Activated naive CD4-positive, alpha-beta T cell treated with anti-CD3 and anti-CD28 coated beads for 36 hours (primary cell): ENCODE measurements around the gene DTNA. TPM values are rescaled to one million over a fixed set of nuclear protein-coding genes. Genes with fewer than 3 reads are reported as not detected.

ENCODE experiments used
- CTCF ChIA-PET: fragments of 350-600 bp; sonication (Branson Sonifier 250); formaldehyde crosslinking; loops from one replicate; lab custom pipeline; 2021; ENCODE audit warnings: antibody characterized with exemption; lab: Charles Lee
- DNase-seq: peaks from one replicate; pipeline ENCODE4 v3.0.0-alpha.2; 2020
- H3K27ac Mint-ChIP-seq: one replicate; pipeline ENCODE4 v1.8.0; 2021; ENCODE audit warnings: mild to moderate bottlenecking, mixed read lengths
- H3K27me3 Mint-ChIP-seq: one replicate; pipeline ENCODE4 v1.8.0; 2021; ENCODE audit warnings: low read depth, mixed read lengths
- H3K36me3 Mint-ChIP-seq: one replicate; pipeline ENCODE4 v1.8.0; 2021; ENCODE audit warnings: low read depth, mixed read lengths
- H3K4me1 Mint-ChIP-seq: one replicate; pipeline ENCODE4 v1.8.0; 2021; ENCODE audit warnings: low read depth, mixed read lengths
- H3K4me3 Mint-ChIP-seq: one replicate; pipeline ENCODE4 v1.8.0; 2021; ENCODE audit warnings: mild to moderate bottlenecking, moderate library complexity, mixed read lengths
- H3K9me3 Mint-ChIP-seq: one replicate; pipeline ENCODE4 v1.8.0; 2021; ENCODE audit warnings: mixed read lengths
- intact Hi-C: fragments of 100-400 bp; cut with micrococcal nuclease; formaldehyde crosslinking; loops from one replicate; pipeline ENCODE4 v1.15.1; 2023
- total RNA-seq, 2 experiments: library from RNA; stranded (reverse); gene quantifications; one replicate each; pipeline ENCODE4 v1.2.3, GENCODE V29; 2021

Gene DTNA
- total RNA-seq, 2 experiments from 2014 or later: 0.27 to 0.43 TPM

DNA sequence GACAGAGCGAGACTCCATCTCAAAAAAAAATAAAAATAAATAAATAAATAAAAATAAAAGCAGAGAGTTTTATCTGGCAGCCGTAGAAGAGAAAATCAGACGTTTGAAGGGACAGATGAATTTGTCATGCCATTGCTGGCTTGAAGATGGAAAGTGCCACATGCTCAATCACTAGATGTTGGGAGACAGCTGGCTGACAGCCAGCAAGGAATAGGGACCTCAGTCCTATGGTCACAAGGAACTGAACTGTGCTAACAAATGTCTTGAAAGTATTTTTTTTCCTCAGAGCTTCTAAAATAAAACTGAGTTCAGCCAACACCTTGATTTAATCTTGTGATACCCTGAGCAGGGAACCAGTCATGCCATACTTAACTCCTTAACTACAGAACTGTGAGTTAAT is 65.4 kb downstream of the DTNA start:
- H3K27me3 Mint-ChIP-seq: peaks cover 12% of the 10 kb centered on the region
- H3K4me3 Mint-ChIP-seq: no peak overlapping the region
- intact Hi-C loops: no loop called here
- peaks cover 4% of the 10 kb centered on the region for H3K4me1 Mint-ChIP-seq
- H3K36me3 Mint-ChIP-seq: no peaks in the 10 kb centered on the region
- no peaks in the 10 kb centered on the region for H3K9me3 Mint-ChIP-seq
- no peak for DNase-seq
- H3K27ac Mint-ChIP-seq: no peak overlapping the region
- CTCF ChIA-PET: no interaction called here

DNA sequence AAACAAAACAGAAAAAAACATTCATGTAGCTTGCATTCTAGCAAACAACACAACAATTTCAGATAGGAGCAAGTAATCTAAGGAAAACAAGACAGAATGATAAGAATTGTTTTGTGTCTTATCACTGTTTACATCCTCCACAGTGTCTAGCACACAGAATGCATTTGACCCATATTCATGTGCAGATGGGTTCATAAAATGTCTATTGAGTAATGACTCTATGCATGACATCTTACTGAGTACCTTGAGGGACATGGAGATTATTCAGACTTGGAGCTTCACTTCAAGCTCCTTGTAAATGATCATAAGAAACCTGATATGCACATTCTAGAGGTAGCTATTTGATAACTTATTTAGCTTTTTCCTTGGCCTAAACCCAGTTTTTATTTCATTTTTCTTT is 69.0 kb downstream of the DTNA start:
- Mint-ChIP-seq H3K27me3 (peaks cover 16% of the 10 kb centered on the region), H3K4me3 (no peak overlapping the region), H3K27ac (no peak overlapping the region), H3K9me3 (no peaks in the 10 kb centered on the region), H3K4me1 (peaks cover 5% of the 10 kb centered on the region), H3K36me3 (no peaks in the 10 kb centered on the region)
- intact Hi-C loops: no loop called here
- CTCF ChIA-PET: interaction anchor here (1.0 to 1.8 kb wide), 2 partner anchors 16 to 117 kb away, joined by 4 to 5 read pairs; no protein-coding TSS in a partner anchor
- DNase-seq: no peak

DNA sequence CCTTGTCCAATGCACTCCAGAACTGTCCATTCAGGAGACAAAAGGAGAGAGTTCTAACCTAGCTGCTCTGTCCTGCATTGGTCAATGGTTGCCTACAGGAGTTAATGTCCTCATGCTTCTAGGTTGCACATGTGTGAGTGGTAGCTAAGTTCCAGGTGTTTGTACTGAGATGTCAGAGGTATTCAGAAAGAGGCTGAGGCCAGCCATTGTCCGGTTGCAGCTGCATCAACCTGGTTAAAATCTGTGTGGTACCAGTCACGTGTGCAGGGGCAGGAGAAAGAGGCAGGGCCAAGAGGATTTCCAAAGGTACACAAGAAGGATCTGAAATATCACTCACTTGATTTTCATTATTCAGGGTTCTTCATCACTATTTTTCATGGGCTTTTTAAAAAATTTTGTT is 70.8 kb downstream of the DTNA start:
- Mint-ChIP-seq H3K27me3 (peaks cover 14% of the 10 kb centered on the region), H3K4me1 (peaks cover 4% of the 10 kb centered on the region), H3K9me3 (no peaks in the 10 kb centered on the region), H3K27ac (no peak overlapping the region), H3K36me3 (no peaks in the 10 kb centered on the region), H3K4me3 (no peak overlapping the region)
- CTCF ChIA-PET: no interaction called here
- no peak for DNase-seq
- intact Hi-C loops: no loop called here

DNA sequence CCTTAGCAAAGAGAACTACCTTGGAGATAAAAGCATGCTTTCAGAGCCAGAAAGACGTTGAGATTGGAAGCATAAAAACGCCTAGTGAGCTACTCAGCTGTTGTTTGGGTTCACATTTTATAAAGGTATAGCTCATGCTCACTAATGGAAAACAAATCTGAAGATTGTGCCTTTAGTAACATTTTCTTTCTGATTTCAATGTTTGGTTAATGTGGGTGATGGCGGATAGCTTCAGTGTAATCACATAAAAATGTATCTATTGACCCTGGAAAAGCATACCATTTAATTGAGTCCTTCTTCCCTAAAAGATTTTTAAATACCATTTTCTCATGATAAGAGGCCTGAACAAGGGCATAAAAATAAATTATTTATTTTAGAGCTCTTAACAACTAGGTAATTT is 73.4 kb downstream of the DTNA start:
- CTCF ChIA-PET: interaction anchor here (1.2 to 7.0 kb wide), 4 partner anchors 22 to 660 kb away, joined by 4 to 59 read pairs (median 6); no protein-coding TSS in a partner anchor
- intact Hi-C loops: no loop called here
- Mint-ChIP-seq H3K4me3 (no peak overlapping the region), H3K27ac (no peak overlapping the region), H3K27me3 (peaks cover 10% of the 10 kb centered on the region), H3K9me3 (no peaks in the 10 kb centered on the region), H3K36me3 (no peaks in the 10 kb centered on the region), H3K4me1 (peaks cover 4% of the 10 kb centered on the region)
- DNase-seq: no peak

DNA sequence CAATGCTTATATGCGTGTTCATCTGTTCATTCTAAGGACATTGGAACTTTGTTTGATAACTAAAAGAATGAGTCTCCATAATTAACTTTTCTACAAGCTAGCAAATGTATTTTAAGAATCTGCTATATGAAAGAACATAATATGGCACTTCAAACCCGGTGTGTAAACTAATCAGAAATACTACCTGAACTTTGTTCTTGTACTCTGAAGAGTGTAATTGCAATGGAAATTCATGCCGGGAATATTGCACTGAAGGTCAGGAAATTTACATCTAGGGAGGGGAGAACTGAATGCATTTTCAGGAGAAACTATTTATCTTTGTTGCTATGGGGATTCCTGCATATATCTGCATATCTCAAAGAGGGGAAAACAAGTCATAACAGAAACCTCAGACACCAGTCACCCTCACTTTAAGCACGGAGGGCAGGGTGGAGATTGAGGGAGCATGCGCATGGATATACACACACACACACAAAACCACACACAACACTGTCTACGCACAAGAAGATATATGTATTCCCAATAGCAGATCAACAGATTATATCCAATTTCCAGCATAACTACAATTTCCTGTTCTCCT is 76.2 kb downstream of the DTNA start:
- Mint-ChIP-seq H3K27me3 (peaks cover 9% of the 10 kb centered on the region), H3K4me3 (no peak overlapping the region), H3K36me3 (no peaks in the 10 kb centered on the region), H3K9me3 (no peaks in the 10 kb centered on the region), H3K4me1 (peaks cover 12% of the 10 kb centered on the region), H3K27ac (no peak overlapping the region)
- CTCF ChIA-PET: interaction anchor here (0.7 to 7.0 kb wide), 5 partner anchors 19 to 664 kb away, joined by 3 to 59 read pairs (median 3); no protein-coding TSS in a partner anchor
- intact Hi-C loops: loop anchor here (5.0 kb wide), 2 partner anchors 189 to 949 kb away; no protein-coding TSS in a partner anchor
- no peak for DNase-seq

DNA sequence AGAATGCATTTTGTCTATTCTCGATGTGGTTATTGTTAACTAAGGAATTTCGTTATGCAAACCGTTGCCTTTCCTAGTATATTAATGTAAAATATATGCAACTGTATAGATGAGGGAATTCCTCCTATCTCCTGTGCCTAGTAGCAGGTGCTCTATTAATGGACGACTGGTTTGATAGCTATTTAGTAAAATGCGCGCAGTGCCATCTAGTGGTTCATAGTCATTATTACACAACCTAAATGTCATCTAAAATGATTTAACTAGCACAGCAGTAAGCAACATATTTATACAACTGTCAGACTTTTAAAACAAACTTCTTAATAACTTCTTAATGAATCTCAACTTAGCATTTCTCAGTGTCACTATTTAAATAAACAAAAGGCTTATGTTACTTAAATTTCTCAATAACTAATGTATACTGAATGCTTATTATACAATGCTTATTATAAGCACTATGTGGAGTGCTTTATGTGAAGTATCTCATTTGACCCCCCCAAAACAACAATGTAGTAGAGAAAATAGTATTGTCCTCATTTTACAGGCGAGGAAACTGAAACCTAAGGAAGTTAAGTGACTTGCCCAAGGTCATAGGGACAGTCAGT is 77.9 kb downstream of the DTNA start:
- DNase-seq: peak; percentile 61
- intact Hi-C loops: loop anchor here (1.0 to 5.0 kb wide), 7 partner anchors 59 to 1556 kb away; no protein-coding TSS in a partner anchor
- Mint-ChIP-seq H3K4me3 (no peak overlapping the region), H3K36me3 (no peaks in the 10 kb centered on the region), H3K27me3 (peaks cover 18% of the 10 kb centered on the region), H3K4me1 (peaks cover 12% of the 10 kb centered on the region), H3K9me3 (no peaks in the 10 kb centered on the region), H3K27ac (no peak overlapping the region)
- CTCF ChIA-PET: interaction anchor here (0.5 to 7.0 kb wide), 11 partner anchors 15 to 1263 kb away, joined by 3 to 59 read pairs (median 4); no protein-coding TSS in a partner anchor

DNA sequence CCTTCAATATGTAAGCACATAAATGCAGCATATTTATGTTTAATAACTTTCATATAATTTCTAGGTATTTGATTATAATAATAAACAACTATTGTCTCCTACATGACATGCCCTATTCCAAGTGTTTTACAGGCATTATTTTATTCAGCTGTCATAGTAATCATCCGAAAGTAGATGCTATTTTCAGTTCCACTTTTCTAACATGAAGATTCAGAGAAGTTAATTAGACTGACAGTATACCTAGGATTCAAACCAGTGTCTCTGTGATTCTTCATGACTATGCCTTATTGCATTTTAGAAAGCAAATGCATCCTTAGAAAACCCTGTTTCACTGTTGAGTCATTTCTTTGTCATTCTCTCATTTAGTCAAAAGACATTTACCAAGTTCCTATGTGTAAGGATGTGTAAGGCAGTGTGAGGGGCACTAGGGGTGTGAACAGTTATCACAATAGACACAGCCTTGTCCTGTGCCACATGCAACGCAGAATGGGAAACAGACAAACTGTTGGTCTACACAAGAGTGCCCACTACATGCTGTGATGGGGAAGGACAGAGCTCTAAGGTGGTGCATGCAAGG is 79.8 kb downstream of the DTNA start:
- no peak overlapping the region for H3K27ac Mint-ChIP-seq
- peaks cover 20% of the 10 kb centered on the region for H3K27me3 Mint-ChIP-seq
- H3K4me3 Mint-ChIP-seq: no peak overlapping the region
- intact Hi-C loops: loop anchor here (1.0 to 5.0 kb wide), 4 partner anchors 70 to 953 kb away; no protein-coding TSS in a partner anchor
- peaks cover 9% of the 10 kb centered on the region for H3K4me1 Mint-ChIP-seq
- CTCF ChIA-PET: interaction anchor here (0.5 to 7.0 kb wide), 4 partner anchors 20 to 667 kb away, joined by 3 to 59 read pairs (median 4); no protein-coding TSS in a partner anchor
- no peaks in the 10 kb centered on the region for H3K9me3 Mint-ChIP-seq
- no peaks in the 10 kb centered on the region for H3K36me3 Mint-ChIP-seq
- DNase-seq: peak; percentile 17

DNA sequence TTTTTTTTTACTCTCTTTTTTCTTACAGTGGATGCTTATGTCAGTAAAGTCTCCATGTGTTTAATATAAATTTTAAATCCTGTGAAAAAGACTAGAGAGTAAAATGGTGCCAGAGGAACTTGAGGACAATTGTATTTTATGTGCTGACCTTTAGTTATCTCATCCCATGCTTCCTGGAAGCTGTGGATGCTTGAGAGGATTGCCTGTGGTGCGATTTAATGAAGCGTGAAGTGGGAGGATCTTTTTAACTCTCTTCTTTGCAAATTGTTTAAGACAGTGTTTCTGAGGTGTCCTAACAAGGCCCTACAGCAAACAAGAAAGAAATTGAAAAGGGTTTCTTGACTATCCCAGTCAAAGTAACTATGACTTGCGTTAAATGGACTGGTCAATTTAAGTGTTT is 84.2 kb downstream of the DTNA start:
- DNase-seq: no peak
- no peaks in the 10 kb centered on the region for H3K9me3 Mint-ChIP-seq
- H3K27me3 Mint-ChIP-seq: peaks cover 22% of the 10 kb centered on the region
- intact Hi-C loops: no loop called here
- no peak overlapping the region for H3K27ac Mint-ChIP-seq
- peaks cover 12% of the 10 kb centered on the region for H3K4me1 Mint-ChIP-seq
- H3K4me3 Mint-ChIP-seq: no peak overlapping the region
- CTCF ChIA-PET: interaction anchor here (0.6 kb wide), 1 partner anchor 35 kb away, joined by 3 read pairs; no protein-coding TSS in a partner anchor
- no peaks in the 10 kb centered on the region for H3K36me3 Mint-ChIP-seq

DNA sequence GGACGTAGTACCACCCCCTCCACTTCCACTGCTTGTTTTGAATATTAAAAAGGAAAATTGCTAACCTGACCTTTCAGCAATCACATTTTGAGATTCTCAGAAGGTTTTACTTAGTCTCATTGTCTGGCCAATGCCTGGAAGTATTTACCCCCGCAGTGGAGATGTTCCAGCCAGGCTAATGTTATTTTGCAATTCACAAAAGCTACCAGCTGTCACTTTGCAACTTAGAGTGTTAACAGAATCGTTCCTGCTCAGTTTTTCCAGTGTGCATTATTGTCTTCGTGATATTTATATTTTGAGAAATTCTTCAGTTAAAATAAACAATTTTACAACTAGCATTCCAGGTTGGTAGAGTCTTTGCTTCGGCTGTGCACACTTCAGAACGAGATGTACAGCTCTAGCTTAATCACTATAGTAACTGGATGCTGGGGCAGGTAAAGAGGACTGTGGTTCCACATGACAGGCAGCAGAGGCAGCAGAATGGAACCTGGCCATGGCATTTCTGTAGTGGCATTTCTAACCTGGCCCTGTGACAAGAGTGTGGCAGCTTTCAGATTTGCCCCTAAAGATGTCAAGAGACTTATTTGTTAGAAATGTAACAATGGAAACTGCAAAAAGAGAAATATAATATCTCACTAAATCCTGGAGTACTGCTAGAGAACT is 85.1 kb downstream of the DTNA start:
- CTCF ChIA-PET: interaction anchor here (0.6 kb wide), 1 partner anchor 34 kb away, joined by 3 read pairs; no protein-coding TSS in a partner anchor
- H3K27me3 Mint-ChIP-seq: peaks cover 24% of the 10 kb centered on the region
- intact Hi-C loops: no loop called here

DNA sequence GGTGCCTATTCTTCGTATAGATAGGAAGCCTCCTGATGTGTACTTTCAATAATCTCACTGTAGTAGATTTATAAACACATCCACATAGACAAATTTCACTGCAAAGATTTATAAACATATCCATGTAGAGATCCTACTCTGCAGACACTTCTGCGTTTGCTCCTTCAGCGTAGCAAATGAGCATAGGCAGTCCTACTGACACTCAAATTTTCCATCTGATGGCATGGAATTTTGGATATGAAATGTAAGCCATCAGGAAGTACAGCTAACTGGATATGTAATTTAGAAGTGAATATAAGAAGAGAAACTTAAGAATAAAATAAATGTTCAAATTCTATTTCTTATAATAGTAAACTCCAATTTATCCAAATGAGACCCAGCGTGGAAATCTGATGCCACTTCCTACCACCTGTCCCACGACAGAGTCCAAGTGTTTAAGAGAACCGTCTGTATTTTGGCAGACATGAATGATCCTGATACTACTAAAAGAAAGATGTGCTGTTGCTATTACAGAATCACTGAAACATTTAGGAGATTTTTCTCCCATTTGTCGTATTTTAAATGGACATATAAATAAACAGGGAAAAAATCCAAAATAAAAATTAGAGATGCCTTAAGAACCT is 86.0 kb downstream of the DTNA start:
- DNase-seq: no peak
- Mint-ChIP-seq H3K4me1 (peaks cover 6% of the 10 kb centered on the region), H3K36me3 (no peaks in the 10 kb centered on the region), H3K9me3 (no peaks in the 10 kb centered on the region), H3K4me3 (no peak overlapping the region), H3K27ac (no peak overlapping the region), H3K27me3 (peaks cover 20% of the 10 kb centered on the region)
- intact Hi-C loops: no loop called here
- CTCF ChIA-PET: no interaction called here

More for the DNA sequence above, 85.1 kb downstream of the DTNA start:
- no peak for DNase-seq
- H3K27ac Mint-ChIP-seq: no peak overlapping the region
- H3K4me3 Mint-ChIP-seq: no peak overlapping the region
- H3K4me1 Mint-ChIP-seq: peaks cover 6% of the 10 kb centered on the region
- no peaks in the 10 kb centered on the region for H3K36me3 Mint-ChIP-seq
- no peaks in the 10 kb centered on the region for H3K9me3 Mint-ChIP-seq

DNA sequence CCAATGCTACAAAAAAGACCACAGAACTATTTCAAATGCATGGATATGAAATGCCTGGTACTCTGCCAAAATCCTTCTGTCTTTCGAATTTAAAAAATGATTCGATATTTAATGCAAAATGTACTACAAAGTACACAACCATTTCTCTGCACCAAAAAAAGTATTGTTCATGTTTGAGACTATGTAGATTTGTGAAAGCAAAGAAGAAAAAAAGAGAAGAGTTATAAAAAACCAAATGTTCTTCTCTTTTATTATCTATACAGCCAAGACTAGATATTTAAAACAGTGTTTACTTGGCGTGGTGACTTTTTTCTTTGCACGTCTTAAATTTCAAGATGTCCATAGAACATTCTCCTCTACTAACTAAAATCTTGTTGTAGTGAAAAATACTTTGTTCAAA is 89.2 kb downstream of the DTNA start:
- Mint-ChIP-seq H3K4me3 (no peak overlapping the region), H3K9me3 (no peaks in the 10 kb centered on the region), H3K4me1 (peaks cover 9% of the 10 kb centered on the region), H3K27me3 (peaks cover 15% of the 10 kb centered on the region), H3K27ac (no peak overlapping the region), H3K36me3 (no peaks in the 10 kb centered on the region)
- CTCF ChIA-PET: interaction anchor here (1.2 kb wide), 1 partner anchor 10 kb away, joined by 3 read pairs; no protein-coding TSS in a partner anchor
- intact Hi-C loops: no loop called here
- DNase-seq: no peak

DNA sequence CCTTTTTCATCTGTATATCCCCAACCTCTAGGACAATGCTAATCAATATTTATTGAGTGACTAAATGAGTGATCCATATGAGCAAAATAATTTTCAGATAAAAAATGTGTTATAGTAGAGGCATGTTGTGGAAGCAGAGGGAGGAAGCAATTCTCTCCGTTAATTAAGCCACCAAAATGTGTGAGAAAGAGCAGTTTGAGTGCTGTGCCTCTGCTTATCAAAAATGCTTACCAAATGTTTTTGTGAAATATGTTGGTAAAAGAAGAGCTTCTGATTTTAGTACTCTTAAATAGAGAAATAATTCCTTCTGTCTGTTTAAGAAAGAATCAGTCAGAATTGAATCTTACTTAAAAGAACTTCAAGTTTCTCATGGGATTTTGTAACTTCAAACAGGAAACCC is 90.3 kb downstream of the DTNA start:
- DNase-seq: no peak
- H3K27me3 Mint-ChIP-seq: peaks cover 15% of the 10 kb centered on the region
- H3K4me1 Mint-ChIP-seq: peaks cover 11% of the 10 kb centered on the region
- H3K36me3 Mint-ChIP-seq: no peaks in the 10 kb centered on the region
- no peak overlapping the region for H3K27ac Mint-ChIP-seq
- CTCF ChIA-PET: no interaction called here
- H3K9me3 Mint-ChIP-seq: no peaks in the 10 kb centered on the region
- intact Hi-C loops: no loop called here
- no peak overlapping the region for H3K4me3 Mint-ChIP-seq
